ENCODE measurements around the gene KCNJ4.
"Not testable (repeated sequence)": the region's sequence is repeated elsewhere in the genome, so short reads cannot be mapped to it uniquely, and the experiment has no call there.

Gene KCNJ4

DNA sequence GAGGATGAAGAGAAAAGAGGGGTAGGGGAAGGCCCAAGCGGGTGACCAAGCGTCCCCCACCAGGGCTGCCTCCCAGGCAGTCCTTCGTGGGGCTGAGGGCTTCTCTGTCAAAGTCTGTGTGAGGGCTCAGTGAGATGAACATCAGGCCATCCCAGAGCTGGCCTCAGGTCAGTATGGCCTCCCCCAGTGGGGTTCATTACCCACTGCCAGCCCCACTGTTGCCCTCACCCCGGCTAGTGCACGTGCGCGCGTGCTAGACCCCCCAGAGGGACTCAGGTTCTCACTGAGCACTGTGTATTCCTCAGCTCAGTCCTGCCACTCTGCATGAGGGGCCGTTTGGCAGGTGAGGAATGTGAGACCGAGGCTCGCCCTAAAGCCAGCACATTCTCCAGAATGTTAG lies 16.2 kb upstream of the KCNJ4 start:
- DNase-seq = no peak

- DNase-seq = not testable (repeated sequence)
Measured at GRCh38 chr22:38470179-38470578, 15.2 kb upstream of the KCNJ4 start.

GRCh38 chr22:38469306-38469781 lies 14.3 kb upstream of the KCNJ4 start:
- DNase-seq = no peak

DNA sequence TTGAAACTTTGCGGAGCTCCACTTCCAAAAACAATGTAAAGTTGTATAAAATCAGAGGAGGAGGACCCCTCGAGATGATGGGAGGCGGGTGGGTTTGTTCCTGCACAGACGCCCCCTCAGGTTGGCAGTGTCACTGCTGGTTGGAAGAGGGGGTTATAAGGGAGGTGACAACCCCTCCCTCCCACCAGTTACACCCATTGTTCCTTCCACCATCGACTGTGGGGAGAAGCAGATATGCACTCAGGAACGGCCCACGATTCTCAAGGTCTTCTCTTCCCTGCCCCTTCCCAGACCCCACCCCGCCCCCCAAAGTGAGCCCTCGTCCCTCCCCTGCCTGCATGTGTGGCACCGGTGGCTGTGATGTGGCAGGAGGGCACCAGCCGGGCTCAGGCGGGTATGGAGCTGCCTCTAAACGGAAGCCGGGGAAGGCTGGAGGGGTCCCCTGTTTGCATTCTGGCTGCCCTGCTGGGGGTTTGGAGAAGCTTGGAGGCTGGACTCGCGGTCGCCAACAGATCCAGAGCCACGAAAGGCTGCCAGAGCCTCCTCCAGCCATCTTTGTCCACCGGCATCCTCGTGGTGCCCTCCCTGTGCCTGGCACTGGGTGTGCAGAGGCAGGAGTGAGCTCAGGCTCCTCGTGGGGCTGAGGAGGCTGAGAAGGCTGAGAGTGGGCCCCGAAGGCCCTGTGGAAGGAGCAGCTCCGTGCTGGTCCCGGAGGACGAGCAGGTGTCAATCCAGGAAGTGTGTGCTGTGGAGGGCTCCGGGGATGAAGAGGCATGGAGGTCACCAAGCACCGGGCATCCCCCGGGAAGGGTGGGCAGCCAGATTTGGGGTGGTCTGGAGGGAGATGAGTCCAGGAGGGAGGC lies 13.7 kb upstream of the KCNJ4 start:
- DNase-seq = no peak

DNA sequence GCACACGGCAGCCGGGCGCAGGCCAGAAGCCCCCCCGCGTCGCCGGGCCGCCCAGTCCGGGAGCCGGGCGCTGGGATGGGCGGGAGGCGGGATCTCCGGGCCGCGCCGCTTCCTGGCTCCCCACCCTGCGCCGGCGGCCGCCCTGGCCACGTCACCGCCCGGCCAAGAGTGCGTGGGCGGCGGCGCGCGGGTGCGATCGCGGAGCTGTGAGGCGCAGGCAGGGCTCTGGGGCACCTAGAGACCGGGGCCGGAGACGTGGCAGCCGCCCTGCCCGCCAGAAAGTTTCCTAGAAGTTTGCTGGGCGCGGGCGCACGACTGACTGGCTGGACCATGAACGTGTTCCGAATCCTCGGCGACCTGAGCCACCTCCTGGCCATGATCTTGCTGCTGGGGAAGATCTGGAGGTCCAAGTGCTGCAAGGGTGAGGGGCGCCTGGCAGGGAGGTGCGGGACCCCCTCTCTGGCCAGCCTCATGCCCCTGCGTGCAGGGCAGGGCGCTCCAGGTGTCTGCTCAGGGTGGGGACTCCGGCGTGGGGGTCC lies 13.0 kb upstream of the KCNJ4 start, which contains the start of gene KDELR3:
Gene KDELR3 (plus strand): TSS at position 193 of the 539 bp plus-strand sequence. CDS start 138 bp downstream, at position 331.
- DNase-seq = peak in 2 of 51 donors; percentile 30

DNA sequence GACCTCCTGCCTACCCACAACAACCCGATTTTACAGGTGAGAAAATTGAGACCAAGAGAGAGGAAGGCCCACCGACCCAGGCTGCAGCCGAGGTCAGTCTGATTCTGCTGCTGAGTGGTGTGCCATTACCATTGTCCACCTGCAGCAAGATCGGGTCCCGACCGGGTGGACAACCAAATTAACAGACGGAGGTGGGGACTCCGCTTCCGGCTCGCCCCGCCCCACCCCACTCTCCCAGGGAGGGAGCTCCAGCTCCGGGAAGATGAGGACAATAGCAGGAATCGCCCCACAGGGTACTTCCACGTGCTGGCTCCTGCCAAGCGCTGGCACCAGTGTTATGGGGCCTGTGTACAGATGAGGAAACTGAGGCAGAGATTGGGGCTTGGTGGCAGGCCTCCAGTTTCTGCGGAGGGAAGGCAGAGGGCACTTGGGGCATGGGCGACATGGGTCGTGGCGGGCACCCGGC lies 12.5 kb upstream of the KCNJ4 start:
- no peak for DNase-seq

DNA sequence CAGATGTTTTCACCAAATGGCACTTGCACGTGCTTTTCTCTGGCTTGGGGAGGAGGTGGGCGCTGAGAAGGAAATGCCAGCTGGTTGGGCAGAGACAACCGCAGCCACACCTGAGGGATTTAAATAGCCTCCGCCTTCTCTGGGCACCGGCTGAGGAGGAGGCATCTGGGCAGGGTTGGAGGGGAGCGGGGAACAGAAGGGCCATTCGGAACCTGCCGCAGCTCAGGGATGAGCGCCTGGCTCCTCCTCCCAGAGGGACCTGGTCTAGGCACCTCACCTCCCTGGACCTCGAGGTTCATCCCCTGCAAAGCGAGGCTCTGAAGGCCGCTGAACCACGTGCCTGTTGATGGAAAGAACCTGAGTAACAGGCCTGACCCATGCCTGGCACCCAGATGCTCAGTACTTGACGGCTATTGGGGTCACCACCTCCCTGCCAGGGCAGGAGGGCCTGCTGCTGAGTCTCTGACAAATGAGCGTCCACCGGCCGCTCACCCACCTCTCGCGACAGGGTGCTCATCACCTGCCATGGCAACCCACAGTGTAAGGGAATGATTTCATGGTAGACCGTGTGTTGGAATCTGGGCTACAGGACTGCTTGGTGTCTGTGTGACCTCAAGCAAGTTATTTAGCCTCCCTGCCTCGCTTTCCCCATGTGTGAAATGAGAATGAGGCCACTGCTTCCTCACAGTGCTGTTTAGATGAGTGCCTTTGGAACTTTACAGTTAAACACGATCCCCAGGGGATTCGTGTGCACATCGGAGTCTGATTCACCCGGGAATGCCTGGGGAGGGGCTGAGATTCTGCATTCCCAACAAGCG lies 10.9 kb upstream of the KCNJ4 start:
- DNase-seq = no peak

- no peak for DNase-seq
Measured at GRCh38 chr22:38464992-38465672, 10.1 kb upstream of the KCNJ4 start.

GRCh38 chr22:38462960-38463784 lies 8.2 kb upstream of the KCNJ4 start:
- peak in 1 of 51 donors; percentile 18 for DNase-seq

DNA sequence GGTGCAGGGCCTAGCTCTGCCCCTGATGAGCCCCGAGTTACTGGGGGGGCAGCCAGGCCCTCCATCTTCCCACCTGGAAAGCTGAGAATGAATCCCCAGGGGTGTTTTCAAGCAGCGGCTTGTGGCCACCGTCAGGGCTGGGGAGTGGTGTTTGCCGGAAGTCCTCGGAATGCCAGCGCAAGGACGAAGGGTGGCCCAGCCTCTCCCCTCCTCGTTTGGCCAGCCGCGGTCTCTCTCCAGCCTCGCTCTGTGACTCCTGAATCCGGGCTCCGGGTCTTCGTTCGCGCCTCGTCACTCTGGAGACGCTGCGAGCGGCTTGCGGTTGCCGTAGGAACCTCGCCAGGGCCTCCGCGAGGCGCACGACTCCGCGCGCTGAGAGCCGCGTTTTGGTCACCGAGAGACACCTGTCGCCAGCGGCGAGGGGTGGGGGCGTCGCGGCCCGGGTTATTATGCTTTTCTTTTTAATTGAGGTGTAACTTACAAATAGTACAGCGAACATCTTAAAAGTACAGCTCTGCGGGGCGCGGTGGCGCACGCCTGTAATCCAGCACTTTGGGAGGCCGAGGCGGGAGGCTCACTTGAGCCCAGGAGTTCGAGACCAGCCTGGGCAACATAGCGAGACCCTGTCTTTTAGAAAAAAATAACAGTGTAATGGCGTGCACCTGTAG lies 6.5 kb upstream of the KCNJ4 start:
- DNase-seq = peak in 48 of 51 donors; percentile 9 to 85 (median 58)

DNA sequence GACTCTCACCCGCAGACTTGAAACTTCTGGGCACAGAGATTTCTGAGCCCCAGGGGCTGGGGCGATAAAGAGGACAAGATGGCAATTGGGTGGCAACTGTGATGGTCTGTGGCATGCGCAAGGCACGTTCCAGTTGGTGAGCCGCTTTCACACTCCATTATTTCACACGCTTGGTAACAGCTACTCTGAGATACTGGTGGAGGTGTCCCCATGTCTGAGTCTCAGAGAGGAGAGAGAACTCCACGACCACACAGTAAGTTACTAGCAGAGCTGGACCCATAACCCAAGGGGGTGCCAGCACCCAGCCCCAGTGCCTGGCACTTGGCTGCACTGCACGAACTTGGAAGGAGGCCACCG lies 6.0 kb upstream of the KCNJ4 start:
- no peak for DNase-seq

DNA sequence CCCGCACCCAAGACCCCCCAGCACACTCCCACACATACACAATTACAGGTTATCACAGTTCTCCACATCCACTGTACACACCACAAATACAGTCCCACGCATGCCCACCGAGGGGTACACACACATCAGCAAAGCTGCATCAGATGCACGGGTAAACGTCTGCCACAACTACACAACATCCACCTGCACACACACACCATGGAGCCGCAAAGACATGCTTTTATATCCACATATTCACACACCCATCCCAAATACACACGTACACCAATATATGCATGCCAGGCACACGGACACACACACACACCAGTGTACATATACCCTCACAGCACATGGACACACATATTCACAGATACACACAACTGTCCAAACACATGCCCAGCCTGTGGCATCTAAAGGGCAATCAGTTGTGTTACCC lies 5.4 kb upstream of the KCNJ4 start:
- peak in 1 of 51 donors; percentile 36 for DNase-seq

DNA sequence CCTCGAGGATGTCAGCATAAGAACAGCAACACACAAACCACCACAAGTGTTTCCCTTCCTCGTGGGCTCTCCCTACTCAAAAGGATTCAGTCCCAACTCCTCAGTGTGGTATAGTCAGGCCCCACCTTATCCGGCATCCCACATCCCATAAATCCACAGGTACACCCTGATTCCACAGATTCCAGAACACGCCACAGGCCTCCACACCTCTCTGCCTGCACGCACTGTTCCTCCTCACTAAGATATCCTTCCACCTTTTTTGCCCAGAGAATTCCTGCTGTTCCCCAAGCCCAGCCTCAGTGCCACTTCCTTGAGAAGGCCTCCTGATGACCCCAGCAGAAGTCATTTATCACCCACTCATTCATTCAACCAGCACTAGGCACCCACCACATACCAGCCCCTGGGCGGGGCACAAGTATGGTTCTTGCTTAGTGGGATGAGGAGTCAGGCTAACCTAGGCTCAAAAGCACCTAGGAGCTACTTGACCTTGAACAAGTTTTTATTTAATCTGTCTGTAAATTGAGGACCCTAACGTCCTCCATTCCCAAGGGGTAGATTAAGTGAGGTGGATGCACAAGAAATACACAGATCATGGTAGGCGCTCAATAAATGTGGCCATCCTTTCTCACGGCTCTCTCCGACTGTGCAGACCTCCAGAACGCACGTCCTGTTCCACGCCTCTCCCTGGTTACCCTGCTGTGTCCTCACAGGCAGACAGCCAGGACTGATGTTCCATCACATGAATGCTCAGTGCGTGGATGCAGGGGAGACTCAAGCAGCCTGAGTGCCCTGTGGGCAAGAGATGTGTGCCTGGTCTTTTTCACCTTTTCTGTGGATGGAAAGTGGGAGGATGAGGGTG lies 2.1 kb upstream of the KCNJ4 start:
- DNase-seq = peak in 1 of 51 donors; percentile 27

DNA sequence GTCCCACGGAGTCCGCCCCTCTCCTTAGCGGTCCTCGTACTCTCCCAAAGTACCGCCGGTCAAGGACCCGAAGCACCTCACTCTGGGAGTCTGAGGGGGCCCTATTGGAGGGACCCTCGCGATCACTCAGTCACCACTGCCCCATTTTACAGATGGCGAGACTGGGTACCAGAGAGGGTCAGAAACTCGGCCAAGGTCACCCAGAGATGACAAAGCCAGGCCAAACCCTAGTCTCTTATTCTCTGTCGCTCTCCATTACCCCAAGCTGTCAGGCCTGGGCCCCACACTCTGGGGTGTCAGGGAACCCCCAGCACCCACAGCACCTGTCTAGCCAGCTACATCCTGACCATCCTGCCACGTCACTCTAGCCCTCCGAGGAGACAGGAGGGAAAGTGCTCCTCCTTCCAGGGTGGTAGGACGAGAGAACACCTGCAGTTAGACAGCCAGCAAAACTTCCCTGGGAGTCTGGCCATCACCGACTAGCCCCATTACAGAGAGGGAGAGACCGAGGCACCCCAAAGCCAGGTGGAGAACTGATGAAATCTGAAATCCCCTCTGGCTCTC lies 1.4 kb upstream of the KCNJ4 start:
- DNase-seq = no peak

- DNase-seq = peak in 10 of 51 donors; percentile 10 to 52 (median 24)
Measured at GRCh38 chr22:38455530-38456271, 702 bp upstream of the KCNJ4 start.

DNA sequence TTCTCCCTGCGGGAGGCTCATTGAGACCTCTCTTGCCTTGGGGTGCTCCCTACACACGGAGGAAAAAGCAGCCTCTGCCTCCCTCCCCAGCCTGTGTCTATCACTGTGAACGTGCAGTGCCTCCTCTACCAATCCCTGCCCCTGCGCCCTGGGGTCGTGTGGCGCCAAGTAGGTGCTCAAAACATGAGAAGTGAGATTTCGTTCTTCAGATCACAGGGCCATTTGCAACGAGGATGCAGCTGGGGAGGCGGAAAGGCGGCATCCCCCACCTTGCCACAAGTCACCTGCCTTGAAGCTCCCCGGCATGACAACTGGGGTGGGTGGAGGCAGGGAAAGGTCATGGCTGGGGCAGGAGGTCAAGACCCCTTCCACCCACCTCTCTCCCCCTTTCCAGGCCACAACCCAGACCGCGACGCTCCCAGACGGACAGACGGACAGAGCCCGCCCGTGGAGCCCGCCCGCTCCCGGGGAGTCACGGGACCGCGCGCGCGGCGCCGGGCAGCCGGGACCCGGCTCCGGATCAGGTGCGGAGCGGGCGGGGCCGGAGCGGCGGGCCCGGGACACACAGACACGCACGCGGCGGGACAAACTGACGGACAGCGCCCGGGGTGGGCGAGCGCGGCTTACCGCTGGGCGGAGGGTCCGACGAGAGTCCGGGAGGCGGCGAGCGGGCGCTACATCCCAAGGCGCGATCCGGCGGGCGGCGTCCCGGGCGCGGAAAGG lies 485 bp downstream of the KCNJ4 start:
- peak in 1 of 51 donors; percentile 11 for DNase-seq

GRCh38 chr22:38453996-38454352 lies 1.0 kb downstream of the KCNJ4 start:
- no peak for DNase-seq
